Parathyroid adenoma (tissue), 2 donors: Measurements from ENCODE around the gene EZH1.

ENCODE experiments used
- H2AFZ ChIP-seq: fragments of 300-600 bp; sonication (generic); one replicate; pipeline ENCODE4 v1.7.0; 2017; ENCODE audit warnings: antibody characterized with exemption, mild to moderate bottlenecking
- H3K27ac ChIP-seq: fragments of 300-600 bp; sonication (generic); one replicate; pipeline ENCODE4 v1.7.0; 2017
- H3K27me3 ChIP-seq: fragments of 300-600 bp; sonication (generic); one replicate; pipeline ENCODE4 v1.7.0; 2017; ENCODE audit warnings: low read length; ENCODE audit not compliant: control insufficient read depth, insufficient read depth
- H3K36me3 ChIP-seq: fragments of 300-600 bp; sonication (generic); one replicate; pipeline ENCODE4 v1.7.0; 2017; ENCODE audit warnings: low read length; ENCODE audit not compliant: control insufficient read depth, insufficient read depth
- H3K4me1 ChIP-seq: fragments of 300-600 bp; sonication (generic); one replicate; pipeline ENCODE4 v1.7.0; 2017; ENCODE audit warnings: control low read depth
- H3K4me2 ChIP-seq: fragments of 300-600 bp; sonication (generic); one replicate; pipeline ENCODE4 v1.7.0; 2017; ENCODE audit warnings: low read length
- H3K4me3 ChIP-seq: fragments of 300-600 bp; sonication (generic); one replicate; pipeline ENCODE4 v1.7.0; 2017; ENCODE audit warnings: low read depth, low read length
- H3K79me2 ChIP-seq: fragments of 300-600 bp; sonication (generic); one replicate; pipeline ENCODE4 v1.7.0; 2017; ENCODE audit warnings: control low read depth
- H3K9ac ChIP-seq: fragments of 300-600 bp; sonication (generic); one replicate; pipeline ENCODE4 v1.7.0; 2017; ENCODE audit warnings: mild to moderate bottlenecking
- H3K9me3 ChIP-seq: fragments of 300-600 bp; sonication (generic); one replicate; pipeline ENCODE4 v1.7.0; 2017; ENCODE audit warnings: low read length; ENCODE audit not compliant: control insufficient read depth
- TF ChIP-seq, protein P1 (sequence below): fragments of 300-600 bp; sonication (generic); IDR thresholded peaks from one replicate; pipeline ENCODE4 v1.7.0; 2017; ENCODE audit warnings: antibody characterized with exemption, mild to moderate bottlenecking
- donor health status: primary hyperparathyroidism.

The EZH1 gene

DNA sequence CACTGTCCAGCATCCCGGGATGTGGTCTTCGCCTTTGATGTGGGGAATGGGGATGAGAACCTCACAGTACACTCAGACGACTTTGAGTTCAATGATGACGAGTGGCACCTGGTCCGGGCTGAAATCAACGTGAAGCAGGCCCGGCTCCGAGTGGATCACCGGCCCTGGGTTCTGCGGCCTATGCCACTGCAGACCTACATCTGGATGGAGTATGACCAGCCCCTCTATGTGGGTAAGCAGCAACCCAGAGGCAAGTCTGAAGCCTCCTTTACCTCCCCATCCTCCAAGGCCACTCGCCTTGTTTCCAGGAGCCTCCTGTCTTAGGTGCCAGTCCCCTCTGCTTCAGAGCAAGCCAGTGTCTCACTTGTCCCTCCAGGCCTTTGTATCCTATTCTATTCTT is 52.4 kb downstream of the EZH1 start:
- Histone ChIP-seq H3K36me3 (no peaks in the 10 kb centered on the region), H3K79me2 (no peaks in the 10 kb centered on the region), H3K4me3 (no peak overlapping the region), H3K27me3 (no peaks in the 10 kb centered on the region), H3K9me3 (no peaks in the 10 kb centered on the region), H3K9ac (no peak overlapping the region), H3K27ac (no peak overlapping the region), H3K4me2 (no peak overlapping the region), H2AFZ (no peak overlapping the region), H3K4me1 (no peaks in the 10 kb centered on the region)
- TF ChIP-seq, protein P1, sequence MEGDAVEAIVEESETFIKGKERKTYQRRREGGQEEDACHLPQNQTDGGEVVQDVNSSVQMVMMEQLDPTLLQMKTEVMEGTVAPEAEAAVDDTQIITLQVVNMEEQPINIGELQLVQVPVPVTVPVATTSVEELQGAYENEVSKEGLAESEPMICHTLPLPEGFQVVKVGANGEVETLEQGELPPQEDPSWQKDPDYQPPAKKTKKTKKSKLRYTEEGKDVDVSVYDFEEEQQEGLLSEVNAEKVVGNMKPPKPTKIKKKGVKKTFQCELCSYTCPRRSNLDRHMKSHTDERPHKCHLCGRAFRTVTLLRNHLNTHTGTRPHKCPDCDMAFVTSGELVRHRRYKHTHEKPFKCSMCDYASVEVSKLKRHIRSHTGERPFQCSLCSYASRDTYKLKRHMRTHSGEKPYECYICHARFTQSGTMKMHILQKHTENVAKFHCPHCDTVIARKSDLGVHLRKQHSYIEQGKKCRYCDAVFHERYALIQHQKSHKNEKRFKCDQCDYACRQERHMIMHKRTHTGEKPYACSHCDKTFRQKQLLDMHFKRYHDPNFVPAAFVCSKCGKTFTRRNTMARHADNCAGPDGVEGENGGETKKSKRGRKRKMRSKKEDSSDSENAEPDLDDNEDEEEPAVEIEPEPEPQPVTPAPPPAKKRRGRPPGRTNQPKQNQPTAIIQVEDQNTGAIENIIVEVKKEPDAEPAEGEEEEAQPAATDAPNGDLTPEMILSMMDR: no peak

DNA sequence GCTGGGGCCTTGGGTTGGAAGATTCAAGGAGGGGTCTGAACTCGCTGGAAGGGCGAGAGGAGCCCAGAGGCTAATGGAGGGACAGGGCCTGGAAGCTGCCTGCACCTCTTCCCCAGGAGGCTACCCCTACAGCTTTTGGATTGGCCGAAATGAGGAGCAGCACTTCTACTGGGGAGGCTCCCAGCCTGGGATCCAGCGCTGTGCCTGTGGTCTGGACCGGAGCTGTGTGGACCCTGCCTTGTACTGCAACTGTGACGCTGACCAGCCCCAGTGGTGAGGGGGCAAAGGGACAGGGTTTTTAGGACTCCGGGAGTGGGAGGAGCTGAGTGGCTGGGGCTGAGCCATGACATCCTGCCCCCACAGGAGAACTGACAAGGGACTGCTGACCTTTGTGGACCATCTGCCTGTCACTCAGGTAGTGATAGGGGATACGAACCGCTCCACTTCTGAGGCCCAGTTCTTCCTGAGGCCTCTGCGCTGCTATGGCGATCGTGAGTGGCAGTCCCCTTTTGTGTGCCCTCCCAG is 53.8 kb downstream of the EZH1 start:
- H3K36me3 ChIP-seq: no peaks in the 10 kb centered on the region
- no peak overlapping the region for H3K27ac ChIP-seq
- H3K9ac ChIP-seq: no peak overlapping the region
- H3K79me2 ChIP-seq: no peaks in the 10 kb centered on the region
- no peak overlapping the region for H3K4me2 ChIP-seq
- no peaks in the 10 kb centered on the region for H3K27me3 ChIP-seq
- H2AFZ ChIP-seq: no peak overlapping the region
- no peak overlapping the region for H3K4me3 ChIP-seq
- TF ChIP-seq, protein P1: no peak
- H3K4me1 ChIP-seq: no peaks in the 10 kb centered on the region
- H3K9me3 ChIP-seq: no peaks in the 10 kb centered on the region

- H3K79me2 ChIP-seq: no peaks in the 10 kb centered on the region
- TF ChIP-seq, protein P1: no peak
- H3K4me2 ChIP-seq: no peak overlapping the region
- H3K4me1 ChIP-seq: no peaks in the 10 kb centered on the region
- no peak overlapping the region for H3K4me3 ChIP-seq
- no peaks in the 10 kb centered on the region for H3K27me3 ChIP-seq
- no peaks in the 10 kb centered on the region for H3K9me3 ChIP-seq
- no peak overlapping the region for H3K9ac ChIP-seq
- no peaks in the 10 kb centered on the region for H3K36me3 ChIP-seq
- no peak overlapping the region for H2AFZ ChIP-seq
- H3K27ac ChIP-seq: no peak overlapping the region
Measured at GRCh38 chr17:42690596-42690995, 54.2 kb downstream of the EZH1 start.

DNA sequence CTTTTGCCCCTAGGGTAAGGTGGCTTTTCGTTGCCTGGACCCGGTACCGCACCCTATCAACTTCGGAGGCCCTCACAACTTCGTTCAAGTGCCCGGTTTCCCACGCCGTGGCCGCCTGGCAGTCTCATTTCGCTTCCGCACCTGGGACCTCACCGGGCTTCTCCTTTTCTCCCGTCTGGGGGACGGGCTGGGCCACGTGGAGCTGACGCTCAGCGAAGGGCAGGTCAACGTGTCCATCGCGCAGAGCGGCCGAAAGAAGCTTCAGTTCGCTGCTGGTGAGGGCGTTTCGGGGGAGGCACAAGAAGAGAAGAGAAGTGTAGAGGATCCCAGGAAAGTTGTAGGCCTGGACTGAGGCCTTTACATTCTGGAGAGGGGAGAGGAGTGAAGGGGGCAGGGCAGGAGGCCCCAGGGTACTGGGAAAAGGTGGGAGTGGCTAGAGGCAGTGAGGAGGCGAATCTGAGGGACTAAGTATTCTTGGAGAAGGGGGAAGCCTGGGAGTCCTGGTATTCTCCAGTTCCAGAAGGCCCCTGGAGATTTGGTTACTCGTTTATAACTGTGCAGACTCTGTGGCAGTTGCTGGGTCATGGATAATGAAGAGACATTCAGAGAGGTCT is 57.0 kb downstream of the EZH1 start:
- no peak overlapping the region for H3K4me2 ChIP-seq
- no peaks in the 10 kb centered on the region for H3K9me3 ChIP-seq
- no peak overlapping the region for H3K4me3 ChIP-seq
- no peaks in the 10 kb centered on the region for H3K79me2 ChIP-seq
- no peak overlapping the region for H3K27ac ChIP-seq
- H2AFZ ChIP-seq: no peak overlapping the region
- no peaks in the 10 kb centered on the region for H3K27me3 ChIP-seq
- H3K4me1 ChIP-seq: no peaks in the 10 kb centered on the region
- TF ChIP-seq, protein P1: no peak
- no peak overlapping the region for H3K9ac ChIP-seq
- H3K36me3 ChIP-seq: no peaks in the 10 kb centered on the region

DNA sequence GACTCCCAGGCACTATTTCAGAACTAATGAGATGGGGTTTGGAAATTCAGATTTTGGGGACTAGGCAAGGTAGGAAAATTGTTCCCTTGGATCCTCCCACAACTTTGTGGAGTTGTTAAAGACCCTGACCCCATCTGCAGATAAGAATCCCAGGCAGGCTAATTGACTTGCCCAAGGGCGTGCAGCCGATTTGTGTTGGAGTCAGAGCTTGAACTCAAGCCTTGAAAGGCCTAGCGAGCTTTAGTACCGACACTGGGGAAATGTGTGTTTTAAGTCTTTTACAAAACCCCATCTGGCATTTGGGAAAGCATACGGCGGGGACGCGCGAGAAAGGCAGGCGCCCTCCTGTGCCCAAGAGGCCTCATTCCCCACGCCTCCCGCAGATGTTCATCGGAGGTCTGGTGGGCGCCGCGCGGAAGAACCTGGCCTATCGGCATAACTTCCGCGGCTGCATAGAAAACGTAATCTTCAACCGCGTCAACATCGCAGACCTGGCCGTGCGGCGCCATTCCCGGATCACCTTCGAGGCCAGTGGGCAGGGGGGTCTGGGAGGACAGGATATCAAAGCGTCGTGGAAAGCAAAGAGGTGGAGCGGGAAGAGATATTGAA is 58.2 kb downstream of the EZH1 start:
- H3K4me3 ChIP-seq: no peak overlapping the region
- TF ChIP-seq, protein P1: no peak
- no peaks in the 10 kb centered on the region for H3K36me3 ChIP-seq
- H3K27me3 ChIP-seq: no peaks in the 10 kb centered on the region
- H3K4me1 ChIP-seq: peaks cover 4% of the 10 kb centered on the region
- no peak overlapping the region for H3K27ac ChIP-seq
- H3K4me2 ChIP-seq: no peak overlapping the region
- no peaks in the 10 kb centered on the region for H3K79me2 ChIP-seq
- no peak overlapping the region for H2AFZ ChIP-seq
- no peaks in the 10 kb centered on the region for H3K9me3 ChIP-seq
- H3K9ac ChIP-seq: no peak overlapping the region
